Karpas-422 (cell line): Measurements from ENCODE around the gene RXFP2. TPM values are rescaled to one million over a fixed set of nuclear protein-coding genes. Genes with fewer than 3 reads are reported as not detected.
A peak's percentile ranks its signal among the peaks of the same experiment; 100 is the strongest.

Experiments used
- DNase-seq: peaks from one replicate; pipeline ENCODE4 v3.0.0-alpha.2; 2015
- H2AFZ ChIP-seq: fragments of 200-600 bp; sonication (generic); 2 replicates; pipeline ENCODE4 v1.6.1; 2014; ENCODE audit warnings: antibody characterized with exemption, low read length, mixed read lengths
- H3K27ac ChIP-seq: fragments of 200-600 bp; sonication (generic); 2 replicates; pipeline ENCODE4 v1.5.1; 2014; ENCODE audit warnings: mild to moderate bottlenecking, low read length, moderate library complexity
- H3K27me3 ChIP-seq: fragments of 200-600 bp; sonication (generic); 2 replicates; pipeline ENCODE4 v1.6.1; 2014; ENCODE audit warnings: low read length, mixed read lengths
- H3K36me3 ChIP-seq: fragments of 200-600 bp; sonication (generic); 2 replicates; pipeline ENCODE4 v1.6.1; 2014; ENCODE audit warnings: low read length, mixed read lengths; ENCODE audit not compliant: insufficient read depth
- H3K4me1 ChIP-seq: fragments of 200-600 bp; sonication (generic); 2 replicates; pipeline ENCODE4 v1.6.1; 2014; ENCODE audit warnings: mild to moderate bottlenecking, low read length, mixed read lengths
- H3K4me2 ChIP-seq: fragments of 200-600 bp; sonication (generic); 2 replicates; pipeline ENCODE4 v1.6.1; 2014; ENCODE audit warnings: low read length, low read depth, mild to moderate bottlenecking; ENCODE audit not compliant: poor library complexity, severe bottlenecking
- H3K4me3 ChIP-seq: fragments of 200-600 bp; sonication (generic); 2 replicates; pipeline ENCODE4 v1.5.1; 2014; ENCODE audit warnings: mild to moderate bottlenecking, antibody characterized with exemption, low read length, mixed read lengths
- H3K79me2 ChIP-seq: fragments of 200-600 bp; sonication (generic); 2 replicates; pipeline ENCODE4 v1.6.1; 2014; ENCODE audit warnings: mild to moderate bottlenecking, low read length, mixed read lengths
- H3K9ac ChIP-seq: fragments of 200-600 bp; sonication (generic); 2 replicates; pipeline ENCODE4 v1.6.0; 2014; ENCODE audit warnings: low read length
- H3K9me2 ChIP-seq: fragments of 200-600 bp; sonication (generic), shearing (Covaris generic); replicated peaks from 2 replicates; pipeline ENCODE4 v1.6.0; 2014; ENCODE audit warnings: mild to moderate bottlenecking, low read length, moderate library complexity; ENCODE audit not compliant: insufficient read depth
- H3K9me3 ChIP-seq: fragments of 300-700, 200-600 bp; sonication (generic); 2 replicates; pipeline ENCODE4 v1.6.1; 2014; ENCODE audit warnings: low read length, mixed read lengths
- H4K20me1 ChIP-seq: fragments of 200-600 bp; sonication (generic); 2 replicates; pipeline ENCODE4 v1.6.1; 2014; ENCODE audit warnings: mild to moderate bottlenecking, antibody characterized with exemption, low read length, low read depth; ENCODE audit not compliant: insufficient read depth
- total RNA-seq: library from RNA; depleted of rRNA; stranded (reverse); fragments of >200 nt; shearing (Covaris generic); gene quantifications from 2 replicates; pipeline ENCODE4 v1.2.3, GENCODE V29; 2014; ENCODE audit warnings: low replicate concordance

Gene RXFP2
- total RNA-seq, 1 experiment from 2014 or later = not detected

DNA sequence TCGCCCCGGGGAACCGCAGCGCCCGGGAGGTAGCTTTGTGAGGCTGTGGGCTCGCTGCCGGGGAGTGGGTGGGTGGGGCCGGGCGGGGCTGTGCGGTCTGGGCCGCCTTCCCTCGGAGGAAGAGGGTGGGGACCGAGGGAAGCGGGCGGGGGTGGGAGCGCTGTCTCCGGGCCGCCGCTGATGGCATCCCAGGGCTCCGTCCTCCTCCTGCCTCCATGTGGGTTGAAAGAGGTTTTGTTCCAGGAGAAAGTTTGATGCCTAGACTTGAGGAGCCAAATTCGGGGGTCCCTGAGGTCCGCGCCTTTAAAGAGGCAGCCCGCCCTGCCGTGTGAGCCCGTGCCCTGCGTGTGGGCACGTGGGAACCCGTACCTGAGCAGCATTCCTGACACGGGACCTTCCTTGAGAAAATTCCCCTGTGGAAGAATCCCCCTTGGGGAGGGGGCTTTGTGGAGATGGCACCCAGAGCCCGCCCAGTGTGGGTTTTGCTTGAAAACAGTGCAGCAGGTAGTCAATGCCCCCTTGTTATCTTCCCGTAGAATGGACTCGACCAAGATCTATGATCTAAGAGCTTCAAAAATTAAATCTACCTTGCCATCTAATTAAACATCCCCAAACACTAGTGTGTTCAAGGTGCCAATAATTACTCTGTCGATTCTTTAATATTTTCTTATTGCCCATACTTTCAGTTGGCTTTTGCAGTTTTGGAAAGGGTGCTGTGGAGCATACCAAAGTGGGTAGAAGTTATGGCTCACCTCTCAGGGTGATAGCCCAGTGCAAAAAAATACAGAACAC lies 107.8 kb downstream of the RXFP2 start:
- Histone ChIP-seq H3K79me2 (no peaks in the 10 kb centered on the region), H3K4me2 (peak overlapping the region; percentile 80), H3K4me1 (peaks cover 10% of the 10 kb centered on the region), H3K9me2 (no peaks in the 10 kb centered on the region), H4K20me1 (no peaks in the 10 kb centered on the region), H3K27me3 (no peaks in the 10 kb centered on the region), H3K9me3 (no peaks in the 10 kb centered on the region), H3K4me3 (peak overlapping the region; percentile 63; the same call in 1 of the 2 replicates), H3K9ac (peak overlapping the region; percentile 45; the same call in 1 of the 2 replicates), H2AFZ (no peak overlapping the region), H3K36me3 (no peaks in the 10 kb centered on the region), H3K27ac (no peak overlapping the region)
- DNase-seq = no peak

DNA sequence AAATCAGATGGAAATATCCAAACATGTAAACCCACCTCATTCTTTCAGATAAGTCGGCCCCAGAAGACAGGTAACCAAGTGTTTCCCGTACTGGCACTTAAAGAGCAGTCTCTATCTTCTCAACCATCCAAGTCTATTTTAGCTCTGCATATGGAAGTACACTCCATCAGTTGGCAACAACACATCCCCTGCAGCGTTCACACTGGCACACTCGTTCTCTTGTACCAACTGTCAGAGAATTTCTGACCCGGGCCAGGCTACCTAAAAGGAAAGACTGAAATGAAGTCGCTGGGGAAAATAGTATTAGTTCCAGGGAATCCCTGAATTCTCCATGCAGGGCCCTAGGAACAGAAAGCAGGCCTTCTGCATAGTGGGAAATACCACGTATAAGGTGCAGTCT lies 109.3 kb downstream of the RXFP2 start:
- Histone ChIP-seq H3K27me3 (no peaks in the 10 kb centered on the region), H3K4me3 (no peak overlapping the region), H3K4me2 (no peak overlapping the region), H2AFZ (no peak overlapping the region), H4K20me1 (no peaks in the 10 kb centered on the region), H3K27ac (no peak overlapping the region), H3K9me3 (no peaks in the 10 kb centered on the region), H3K79me2 (no peaks in the 10 kb centered on the region), H3K36me3 (no peaks in the 10 kb centered on the region), H3K9ac (no peak overlapping the region), H3K9me2 (no peaks in the 10 kb centered on the region), H3K4me1 (peaks cover 10% of the 10 kb centered on the region)
- DNase-seq = no peak

DNA sequence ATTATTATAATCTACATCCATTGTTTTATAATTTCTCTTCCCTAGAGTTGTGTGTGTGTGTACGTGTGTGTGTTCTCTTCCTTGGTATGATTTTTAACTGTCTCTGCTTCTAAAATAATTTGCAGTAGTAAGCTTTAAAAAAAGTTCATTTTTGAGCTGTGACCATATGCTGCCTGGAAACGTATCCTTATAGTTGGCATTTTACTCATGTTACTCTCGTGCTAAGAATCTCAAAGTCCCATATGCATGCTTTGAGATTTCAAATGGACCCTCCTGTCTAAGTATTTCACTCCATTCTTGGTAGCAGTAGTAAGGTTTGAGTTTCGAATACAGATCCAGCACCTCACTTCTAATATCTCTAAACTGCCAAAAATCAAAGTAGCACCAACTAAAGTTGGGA lies 109.9 kb downstream of the RXFP2 start:
- Histone ChIP-seq H3K27me3 (no peaks in the 10 kb centered on the region), H3K36me3 (no peaks in the 10 kb centered on the region), H3K79me2 (no peaks in the 10 kb centered on the region), H3K27ac (no peak overlapping the region), H4K20me1 (no peaks in the 10 kb centered on the region), H3K9me2 (no peaks in the 10 kb centered on the region), H3K4me2 (no peak overlapping the region), H3K4me1 (peaks cover 10% of the 10 kb centered on the region), H3K9me3 (no peaks in the 10 kb centered on the region), H3K4me3 (no peak overlapping the region), H3K9ac (no peak overlapping the region), H2AFZ (no peak overlapping the region)
- no peak for DNase-seq

DNA sequence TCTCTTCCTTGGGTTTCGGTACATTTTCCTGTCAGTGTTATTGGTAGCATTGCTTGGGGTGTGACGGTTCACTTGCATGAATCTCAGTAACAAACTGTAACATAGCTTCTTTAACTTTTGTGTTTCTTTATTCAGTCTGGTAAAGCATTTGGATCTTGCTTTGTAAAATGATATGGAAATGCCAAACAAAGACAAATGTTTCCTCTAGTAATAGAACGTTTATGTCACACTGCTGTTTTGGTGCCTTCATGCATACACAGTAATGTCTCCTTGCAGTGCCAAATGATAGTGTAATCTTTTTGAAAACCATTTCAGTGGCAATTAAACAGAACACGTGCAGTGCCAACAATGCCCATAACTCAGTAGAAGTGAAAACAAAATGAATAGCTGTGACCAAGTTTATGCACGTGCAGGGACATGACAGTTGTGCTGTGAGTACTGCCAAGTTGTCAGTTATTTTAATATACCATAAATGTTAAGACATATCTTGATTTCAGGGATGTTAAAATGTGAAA lies 110.8 kb downstream of the RXFP2 start:
- H3K9me2 ChIP-seq = no peaks in the 10 kb centered on the region
- H3K9ac ChIP-seq = no peak overlapping the region
- H3K27me3 ChIP-seq = no peaks in the 10 kb centered on the region
- H3K36me3 ChIP-seq = no peaks in the 10 kb centered on the region
- H3K9me3 ChIP-seq = no peaks in the 10 kb centered on the region
- no peak for DNase-seq
- H4K20me1 ChIP-seq = no peaks in the 10 kb centered on the region
- peaks cover 10% of the 10 kb centered on the region for H3K4me1 ChIP-seq
- H3K79me2 ChIP-seq = no peaks in the 10 kb centered on the region
- H3K4me2 ChIP-seq = no peak overlapping the region
- no peak overlapping the region for H3K4me3 ChIP-seq
- no peak overlapping the region for H2AFZ ChIP-seq
- no peak overlapping the region for H3K27ac ChIP-seq

DNA sequence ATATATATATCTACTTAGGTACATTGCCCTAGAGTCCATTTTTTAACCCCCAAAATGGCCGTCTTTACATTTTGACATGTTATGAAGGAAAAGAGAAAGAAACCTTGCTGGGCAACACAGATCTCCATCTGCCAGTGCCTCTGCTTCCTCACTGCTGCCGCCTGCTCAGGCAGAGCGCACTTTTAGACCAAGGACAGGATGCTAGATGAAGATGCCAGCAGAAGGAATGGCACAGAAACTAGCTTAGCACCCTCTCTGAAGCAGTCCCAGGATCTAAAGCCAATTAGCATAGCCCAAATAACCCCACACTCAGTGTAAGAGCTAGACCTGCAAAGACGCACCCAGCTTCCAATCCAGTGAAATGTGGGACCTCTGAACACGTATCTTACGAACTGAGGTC lies 111.9 kb downstream of the RXFP2 start:
- H3K4me2 ChIP-seq = no peak overlapping the region
- H2AFZ ChIP-seq = no peak overlapping the region
- H3K4me3 ChIP-seq = no peak overlapping the region
- H3K9me3 ChIP-seq = no peaks in the 10 kb centered on the region
- no peaks in the 10 kb centered on the region for H3K36me3 ChIP-seq
- H3K9me2 ChIP-seq = no peaks in the 10 kb centered on the region
- H4K20me1 ChIP-seq = no peaks in the 10 kb centered on the region
- H3K27ac ChIP-seq = no peak overlapping the region
- no peak for DNase-seq
- H3K9ac ChIP-seq = no peak overlapping the region
- H3K27me3 ChIP-seq = no peaks in the 10 kb centered on the region
- H3K4me1 ChIP-seq = peaks cover 6% of the 10 kb centered on the region
- no peaks in the 10 kb centered on the region for H3K79me2 ChIP-seq
